ENCODE measurements around the gene PTPN3. TPM values are rescaled to one million over a fixed set of nuclear protein-coding genes. Genes with fewer than 3 reads are reported as not detected.

Gene PTPN3
- total RNA-seq, 1 donor from 2014 or later: 1.1 TPM

- peak; percentile 46 for DNase-seq (ENCODE audit: low read depth, low spot score)
- Mint-ChIP-seq H3K36me3 (ENCODE audit: low read depth) (no peaks in the 10 kb centered on the region), H3K27ac (ENCODE audit: unreplicated experiment) (no peak overlapping the region), H3K4me1 (peaks cover 15% of the 10 kb centered on the region), H3K4me3 (peak overlapping the region; percentile 88), H3K27me3 (ENCODE audit: low read depth) (peaks cover 91% of the 10 kb centered on the region), H3K9me3 (no peaks in the 10 kb centered on the region)
- no peak for TF ChIP-seq CTCF (conservative IDR thresholded peaks at IDR 0.05)
Measured at GRCh38 chr9:109499631-109500410, 1.7 kb upstream of the PTPN3 start.

GRCh38 chr9:109499093-109499630, 1.1 kb upstream of the PTPN3 start:
- H3K27me3 Mint-ChIP-seq (ENCODE audit: low read depth): peaks cover 92% of the 10 kb centered on the region
- no peak for DNase-seq (ENCODE audit: low read depth, low spot score)
- H3K4me3 Mint-ChIP-seq: peak overlapping the region; percentile 88
- no peak overlapping the region for H3K27ac Mint-ChIP-seq (ENCODE audit: unreplicated experiment)
- H3K9me3 Mint-ChIP-seq: no peaks in the 10 kb centered on the region
- H3K36me3 Mint-ChIP-seq (ENCODE audit: low read depth): no peaks in the 10 kb centered on the region
- no peak for TF ChIP-seq CTCF (conservative IDR thresholded peaks at IDR 0.05)
- H3K4me1 Mint-ChIP-seq: peaks cover 15% of the 10 kb centered on the region

- no peaks in the 10 kb centered on the region for H3K9me3 Mint-ChIP-seq
- peak overlapping the region; percentile 77 for H3K4me3 Mint-ChIP-seq
- H3K4me1 Mint-ChIP-seq: peaks cover 15% of the 10 kb centered on the region
- H3K27me3 Mint-ChIP-seq (ENCODE audit: low read depth): peaks cover 91% of the 10 kb centered on the region
- H3K36me3 Mint-ChIP-seq (ENCODE audit: low read depth): no peaks in the 10 kb centered on the region
- TF ChIP-seq CTCF (conservative IDR thresholded peaks at IDR 0.05): no peak
- DNase-seq (ENCODE audit: low read depth, low spot score): no peak
- H3K27ac Mint-ChIP-seq (ENCODE audit: unreplicated experiment): no peak overlapping the region
Measured at GRCh38 chr9:109497226-109498153, 617 bp downstream of the PTPN3 start.

- no peaks in the 10 kb centered on the region for H3K9me3 Mint-ChIP-seq
- peak overlapping the region; percentile 77 for H3K4me3 Mint-ChIP-seq
- H3K4me1 Mint-ChIP-seq: peaks cover 15% of the 10 kb centered on the region
- H3K36me3 Mint-ChIP-seq (ENCODE audit: low read depth): no peaks in the 10 kb centered on the region
- no peak for DNase-seq (ENCODE audit: low read depth, low spot score)
- H3K27me3 Mint-ChIP-seq (ENCODE audit: low read depth): peaks cover 87% of the 10 kb centered on the region
- H3K27ac Mint-ChIP-seq (ENCODE audit: unreplicated experiment): no peak overlapping the region
- TF ChIP-seq CTCF (conservative IDR thresholded peaks at IDR 0.05): no peak
Measured at GRCh38 chr9:109496841-109497225, 1.3 kb downstream of the PTPN3 start.

GRCh38 chr9:109496218-109496617, 1.9 kb downstream of the PTPN3 start:
- Mint-ChIP-seq H3K36me3 (ENCODE audit: low read depth) (no peaks in the 10 kb centered on the region), H3K4me1 (peaks cover 15% of the 10 kb centered on the region), H3K27me3 (ENCODE audit: low read depth) (peaks cover 84% of the 10 kb centered on the region), H3K9me3 (no peaks in the 10 kb centered on the region), H3K27ac (ENCODE audit: unreplicated experiment) (no peak overlapping the region), H3K4me3 (peak overlapping the region; percentile 72)
- no peak for TF ChIP-seq CTCF (conservative IDR thresholded peaks at IDR 0.05)
- DNase-seq (ENCODE audit: low read depth, low spot score): no peak

All from neural crest cell (in vitro differentiated cells).